Activated T-cell treated with anti-CD3 and anti-CD28 coated beads, Interleukin-2, amount 50 U/mL, for 72 hours (primary cell): ENCODE measurements around the gene EIF6. TPM values are rescaled to one million over a fixed set of nuclear protein-coding genes. Genes with fewer than 3 reads are reported as not detected.

Experiments used
- ATAC-seq, 2 donors: fragments of 150-1000 bp; cut with Tn5 transposase; replicated peaks in 1 of 2; 2 replicates each; pipeline ENCODE4 v1.10.0; 2021; ENCODE audit warnings: moderate library complexity in 2 of 2, mild to moderate bottlenecking in 1 of 2
- DNase-seq, 2 donors: peaks; one replicate each; pipeline ENCODE4 v3.0.0; 2021 to 2022; ENCODE audit warnings: mixed read lengths in 1 of 2
- H3K27ac Mint-ChIP-seq: one replicate; pipeline ENCODE4 v1.8.0; 2022; ENCODE audit warnings: mild to moderate bottlenecking, moderate library complexity, mixed read lengths
- H3K27me3 Mint-ChIP-seq: one replicate; pipeline ENCODE4 v1.8.0; 2022; ENCODE audit warnings: low read depth, mixed read lengths
- H3K36me3 Mint-ChIP-seq, 2 donors: one replicate each; pipeline ENCODE4 v1.8.0; 2022; ENCODE audit warnings: mixed read lengths in 2 of 2, mild to moderate bottlenecking in 1 of 2; ENCODE audit not compliant: insufficient read depth in 2 of 2
- H3K4me1 Mint-ChIP-seq: one replicate; pipeline ENCODE4 v1.8.0; 2022; ENCODE audit warnings: low read depth, mixed read lengths
- H3K4me3 Mint-ChIP-seq, 2 donors: one replicate each; pipeline ENCODE4 v1.8.0; 2022; ENCODE audit warnings: mild to moderate bottlenecking in 2 of 2, mixed read lengths in 2 of 2, moderate library complexity in 2 of 2
- H3K9me3 Mint-ChIP-seq, 2 donors: one replicate each; pipeline ENCODE4 v1.8.0; 2022; ENCODE audit warnings: mixed read lengths in 2 of 2
- total RNA-seq, 2 donors: library from RNA; stranded (reverse); gene quantifications; one replicate each; pipeline ENCODE4 v1.2.3, GENCODE V29; 2022

The EIF6 gene
- total RNA-seq, 2 donors from 2014 or later = 127 to 129 TPM

GRCh38 chr20:35296101-35296554, 11.6 kb upstream of the EIF6 start:
- DNase-seq (no peak), ATAC-seq (no peak)
- H3K27ac Mint-ChIP-seq = no peak overlapping the region
- no peaks in the 10 kb centered on the region for H3K9me3 Mint-ChIP-seq
- no peak overlapping the region for H3K4me3 Mint-ChIP-seq
- no peaks in the 10 kb centered on the region for H3K4me1 Mint-ChIP-seq
- H3K27me3 Mint-ChIP-seq = peaks cover 15% of the 10 kb centered on the region
- no peaks in the 10 kb centered on the region for H3K36me3 Mint-ChIP-seq

DNA sequence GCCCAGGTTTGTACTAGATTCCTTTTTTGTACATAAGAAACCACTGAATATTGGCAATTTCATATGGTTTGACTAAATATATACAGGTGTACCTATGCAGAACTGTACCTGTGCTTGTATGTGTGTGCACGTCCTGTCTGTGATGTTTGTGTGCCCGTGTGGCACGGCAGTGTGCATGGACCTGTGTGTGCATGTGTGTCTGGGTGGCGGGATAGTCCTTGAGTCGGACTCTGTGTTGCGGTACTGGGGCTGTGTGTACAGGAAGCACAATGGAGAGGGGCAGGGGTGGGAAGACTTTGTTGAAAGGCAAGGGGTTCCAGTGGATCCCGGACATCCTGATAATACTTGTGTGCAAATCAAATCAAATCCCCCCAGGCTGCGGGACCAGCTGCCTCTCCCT, 11.1 kb upstream of the EIF6 start:
- Mint-ChIP-seq H3K4me3 (no peak overlapping the region), H3K27me3 (peaks cover 15% of the 10 kb centered on the region), H3K9me3 (no peaks in the 10 kb centered on the region), H3K36me3 (no peaks in the 10 kb centered on the region), H3K27ac (no peak overlapping the region), H3K4me1 (no peaks in the 10 kb centered on the region)
- DNase-seq (no peak), ATAC-seq (no peak)

- Mint-ChIP-seq H3K27me3 (peaks cover 15% of the 10 kb centered on the region), H3K4me3 (no peak overlapping the region), H3K27ac (no peak overlapping the region), H3K36me3 (no peaks in the 10 kb centered on the region), H3K4me1 (no peaks in the 10 kb centered on the region), H3K9me3 (no peaks in the 10 kb centered on the region)
- DNase-seq = no peak
- ATAC-seq = no peak
These were observed 10.5 kb upstream of the EIF6 start for GRCh38 chr20:35295058-35295457.

GRCh38 chr20:35294293-35294685, 9.7 kb upstream of the EIF6 start:
- Mint-ChIP-seq H3K4me3 (no peak overlapping the region), H3K27ac (no peak overlapping the region), H3K4me1 (no peaks in the 10 kb centered on the region), H3K9me3 (no peaks in the 10 kb centered on the region), H3K27me3 (peaks cover 15% of the 10 kb centered on the region), H3K36me3 (no peaks in the 10 kb centered on the region)
- ATAC-seq (no peak), DNase-seq (no peak)

GRCh38 chr20:35293303-35294292, 9.0 kb upstream of the EIF6 start:
- Mint-ChIP-seq H3K36me3 (no peaks in the 10 kb centered on the region), H3K27me3 (peaks cover 15% of the 10 kb centered on the region), H3K9me3 (no peaks in the 10 kb centered on the region), H3K4me3 (no peak overlapping the region), H3K27ac (no peak overlapping the region), H3K4me1 (no peaks in the 10 kb centered on the region)
- no peak for ATAC-seq
- no peak for DNase-seq

GRCh38 chr20:35292504-35293285, 8.1 kb upstream of the EIF6 start:
- Mint-ChIP-seq H3K36me3 (no peaks in the 10 kb centered on the region), H3K4me3 (no peak overlapping the region), H3K27ac (no peak overlapping the region), H3K4me1 (no peaks in the 10 kb centered on the region), H3K27me3 (peaks cover 15% of the 10 kb centered on the region), H3K9me3 (no peaks in the 10 kb centered on the region)
- ATAC-seq (no peak), DNase-seq (no peak)

DNA sequence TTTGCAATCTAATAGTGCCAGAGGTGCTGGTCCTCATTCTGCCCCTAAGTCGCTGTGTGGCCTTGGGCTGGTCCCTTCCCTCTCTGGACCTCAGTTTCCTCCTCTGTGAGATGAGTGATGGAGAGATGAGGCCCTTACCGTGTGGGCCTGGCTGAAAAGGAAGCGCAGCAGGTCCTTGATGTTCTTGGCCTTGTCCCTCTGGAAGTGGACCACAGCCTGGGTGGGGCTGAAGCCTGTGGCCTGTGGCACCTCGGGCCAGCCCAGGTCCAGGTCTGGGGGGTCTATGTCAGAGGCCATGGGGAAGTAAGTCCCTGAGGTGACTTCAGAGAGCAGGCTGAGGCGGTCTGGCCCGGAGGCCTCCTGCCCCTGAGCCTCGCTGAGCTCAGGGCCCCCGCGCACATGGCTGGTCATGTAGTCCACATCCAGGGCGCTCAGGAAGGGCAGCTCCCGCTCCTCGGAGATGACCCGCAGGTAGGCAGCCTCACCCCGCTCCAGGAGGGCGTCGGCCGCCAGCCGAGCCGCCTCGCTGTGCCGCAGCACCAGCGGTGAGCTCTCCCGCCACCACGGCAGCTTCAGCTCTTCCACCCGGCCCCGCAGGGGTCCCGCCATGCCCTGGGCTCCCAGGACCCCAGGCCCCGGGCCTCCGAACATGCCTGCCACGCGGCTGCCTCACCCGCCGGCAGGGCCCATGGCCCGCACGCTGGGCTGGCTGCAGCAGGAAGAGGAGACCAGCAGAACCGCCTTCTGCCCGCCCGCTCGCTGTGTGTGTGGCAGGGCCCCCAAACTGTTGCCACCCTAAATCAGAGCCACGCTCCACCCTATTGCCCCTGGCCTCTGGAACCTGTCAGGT, 7.3 kb upstream of the EIF6 start, which contains the start of gene FAM83C:
TSS of gene FAM83C (minus strand) at position 772 of the 850 bp plus-strand sequence. CDS start at position 651, 121 bp downstream.
- Mint-ChIP-seq H3K4me3 (no peak within 1 kb of the TSS), H3K9me3 (no peaks in the 10 kb centered on the region), H3K4me1 (no peaks in the 10 kb centered on the region), H3K27ac (no peak within 1 kb of the TSS), H3K27me3 (peaks cover 15% of the 10 kb centered on the region), H3K36me3 (no peaks in the 10 kb centered on the region)
- DNase-seq = no peak
- no peak for ATAC-seq

GRCh38 chr20:35290887-35291417, 6.4 kb upstream of the EIF6 start:
- Mint-ChIP-seq H3K36me3 (no peaks in the 10 kb centered on the region), H3K27me3 (peaks cover 8% of the 10 kb centered on the region), H3K4me1 (peaks cover 3% of the 10 kb centered on the region), H3K27ac (no peak overlapping the region), H3K4me3 (no peak overlapping the region), H3K9me3 (no peaks in the 10 kb centered on the region)
- DNase-seq = no peak
- no peak for ATAC-seq

GRCh38 chr20:35290186-35290886, 5.8 kb upstream of the EIF6 start:
- peaks cover 9% of the 10 kb centered on the region for H3K4me1 Mint-ChIP-seq
- H3K27ac Mint-ChIP-seq = no peak overlapping the region
- DNase-seq (no peak), ATAC-seq (no peak)
- H3K4me3 Mint-ChIP-seq = no peak overlapping the region
- H3K36me3 Mint-ChIP-seq = no peaks in the 10 kb centered on the region
- H3K27me3 Mint-ChIP-seq = peaks cover 2% of the 10 kb centered on the region
- no peaks in the 10 kb centered on the region for H3K9me3 Mint-ChIP-seq

DNA sequence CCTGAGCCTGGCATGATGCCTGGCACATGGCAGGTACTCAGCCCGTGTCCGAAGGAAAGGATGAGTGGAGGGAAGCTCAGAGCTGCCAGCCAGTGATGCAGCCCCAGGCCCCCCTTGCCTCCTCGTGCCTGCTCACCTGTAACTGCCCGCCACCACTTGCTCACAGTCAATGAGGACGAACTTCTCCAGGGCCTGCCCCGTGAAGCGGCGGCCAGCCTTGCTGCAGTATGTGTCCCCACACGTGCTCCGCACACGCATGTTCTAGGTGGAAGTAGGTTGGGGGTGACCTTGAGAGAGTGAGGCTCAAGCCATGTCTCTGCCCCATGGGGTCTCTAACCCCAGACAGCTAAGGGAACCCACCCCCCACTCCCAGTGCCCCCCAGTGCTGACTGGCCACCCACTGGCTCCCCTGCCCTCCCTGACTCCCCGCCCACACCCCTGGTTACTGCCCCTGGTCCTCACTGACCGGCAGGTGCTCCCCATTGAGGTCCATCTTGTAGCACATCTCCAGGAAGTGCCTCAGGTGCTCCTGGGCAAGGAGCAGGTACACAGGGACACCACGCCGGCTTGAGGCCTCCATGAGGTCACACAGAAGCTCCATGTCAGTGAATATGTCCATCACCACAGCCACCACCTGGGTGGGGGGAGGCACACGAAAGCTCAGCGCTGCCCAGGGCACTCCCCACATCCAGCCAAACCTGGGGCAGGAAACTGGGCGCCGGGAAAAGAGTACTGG, 3.9 kb upstream of the EIF6 start:
- H3K27me3 Mint-ChIP-seq = no peaks in the 10 kb centered on the region
- peaks cover 22% of the 10 kb centered on the region for H3K4me1 Mint-ChIP-seq
- ATAC-seq (no peak), DNase-seq (no peak)
- H3K9me3 Mint-ChIP-seq = no peaks in the 10 kb centered on the region
- no peak overlapping the region for H3K4me3 Mint-ChIP-seq
- no peak overlapping the region for H3K27ac Mint-ChIP-seq
- H3K36me3 Mint-ChIP-seq = peaks cover 0 to 3% of the 10 kb centered on the region in 2 donors

- DNase-seq = no peak
- H3K27me3 Mint-ChIP-seq = no peaks in the 10 kb centered on the region
- H3K27ac Mint-ChIP-seq = no peak overlapping the region
- ATAC-seq = no peak
- no peak overlapping the region for H3K4me3 Mint-ChIP-seq
- peaks cover 0 to 3% of the 10 kb centered on the region in 2 donors for H3K36me3 Mint-ChIP-seq
- H3K9me3 Mint-ChIP-seq = no peaks in the 10 kb centered on the region
- peaks cover 29% of the 10 kb centered on the region for H3K4me1 Mint-ChIP-seq
These were observed 3.1 kb upstream of the EIF6 start for GRCh38 chr20:35287509-35288324.
